K562 (cell line): ENCODE measurements around the gene NRG3.

ENCODE experiments used
- CBX2 ChIP-seq: fragments of 200-600 bp; sonication (generic); IDR thresholded peaks from one replicate; pipeline ENCODE4 v1.6.1; 2012; ENCODE audit warnings: mild to moderate bottlenecking, low read length, inconsistent platforms; ENCODE audit not compliant: insufficient read depth, poor library complexity, severe bottlenecking
- CTCF ChIP-seq, 3 experiments: IDR thresholded peaks in 2 of 3; conservative IDR thresholded peaks in 1 of 3; 2 replicates each; pipeline ENCODE4 v1.5.1; 2011 to 2012; ENCODE audit warnings: low read length in 3 of 3, mild to moderate bottlenecking in 3 of 3, control low read depth in 2 of 3, improper control_type of control experiment in 1 of 3, inconsistent platforms in 1 of 3, low read depth in 1 of 3, mixed read lengths in 1 of 3, moderate library complexity in 1 of 3; ENCODE audit not compliant: insufficient read depth in 2 of 3
- HDGF ChIP-seq: fragments of 450-650 bp; IDR thresholded peaks from 2 replicates; pipeline ENCODE4 v1.6.1; 2016
- JUN ChIP-seq, 2 experiments: sonication (generic) in 1 of 2; formaldehyde crosslinking in 1 of 2; IDR thresholded peaks; 2 replicates each; pipeline versions ENCODE4 v1.6.1 to v1.8.0; 2012 to 2022; ENCODE audit warnings: borderline replicate concordance in 2 of 2, mild to moderate bottlenecking in 2 of 2, improper control_type of control experiment in 1 of 2, low read depth in 1 of 2, low read length in 1 of 2, missing genetic modification reagents in 1 of 2
- MYC ChIP-seq, 2 experiments: fragments of 250-450 bp in 1 of 2; sonication (Bioruptor Pico) in 1 of 2; IDR thresholded peaks; 2 replicates each; pipeline versions ENCODE4 v1.5.1 to v1.6.1; 2012 to 2021; ENCODE audit warnings: low read depth in 2 of 2, borderline replicate concordance in 1 of 2, improper control_type of control experiment in 1 of 2, low read length in 1 of 2, mild to moderate bottlenecking in 1 of 2, moderate library complexity in 1 of 2
- NRF1 ChIP-seq, 2 experiments: fragments of 450-650 bp; IDR thresholded peaks in 1 of 2; conservative IDR thresholded peaks in 1 of 2; 2 replicates each; pipeline ENCODE4 v1.6.1; 2014; ENCODE audit warnings: mild to moderate bottlenecking in 2 of 2
- PRMT5 ChIP-seq: sonication (generic); formaldehyde crosslinking; IDR thresholded peaks from 2 replicates; pipeline ENCODE4 v1.5.0; 2020; ENCODE audit warnings: missing genetic modification reagents
- SMARCC2 ChIP-seq: fragments of 450-650 bp; IDR thresholded peaks from 2 replicates; pipeline ENCODE4 v1.6.1; 2017; ENCODE audit warnings: antibody characterized with exemption, moderate library complexity, mild to moderate bottlenecking, low read depth
- TARDBP ChIP-seq: fragments of 450-650 bp; IDR thresholded peaks from 2 replicates; pipeline ENCODE4 v1.6.1; 2016
- TCF7 ChIP-seq: sonication (generic); IDR thresholded peaks from 2 replicates; pipeline ENCODE4 v1.6.1; 2016; ENCODE audit warnings: antibody characterized with exemption, borderline replicate concordance
- TF ChIP-seq, protein P1 (sequence below), 2 experiments: fragments of 450-650 bp; IDR thresholded peaks; 2 replicates each; pipeline ENCODE4 v1.6.1; 2016; ENCODE audit warnings: mild to moderate bottlenecking in 2 of 2, borderline replicate concordance in 1 of 2, low read depth in 1 of 2, moderate library complexity in 1 of 2

DNA sequence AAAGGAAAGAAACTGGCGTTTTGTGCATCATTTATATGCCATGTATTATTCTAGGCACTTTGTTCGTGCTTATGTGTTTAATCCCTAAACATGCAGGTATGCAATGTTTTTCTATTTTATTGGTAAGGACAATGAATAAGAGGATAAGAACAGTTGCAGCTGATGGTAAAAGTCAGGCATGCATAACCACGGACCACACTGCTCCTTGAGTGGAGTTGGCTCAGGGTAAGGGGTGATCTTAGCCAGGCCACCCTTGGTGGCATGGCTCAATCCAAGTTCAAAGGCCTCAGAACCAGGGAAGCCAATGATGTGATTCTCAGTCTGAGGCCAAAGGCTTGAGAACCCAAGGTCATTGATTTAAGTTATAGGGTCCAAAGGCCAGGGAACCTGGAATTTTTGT is 1068.1 kb downstream of the NRG3 start:
- no peak for TF ChIP-seq CBX2
- TF ChIP-seq NRF1 (conservative IDR thresholded peaks at IDR 0.05 in 1 of 2, IDR thresholded peaks at IDR 0.05 in 1 of 2) = no peak
- no peak for TF ChIP-seq TARDBP
- TF ChIP-seq PRMT5 (CRISPR knock-in tag) = no peak
- no peak for TF ChIP-seq HDGF
- TF ChIP-seq CTCF (IDR thresholded peaks at IDR 0.05 in 2 of 3, conservative IDR thresholded peaks at IDR 0.05 in 1 of 3; ENCODE audit: insufficient read depth in 2 of 3, low read depth in 1 of 3, low read length in 3 of 3) = no peak
- no peak for TF ChIP-seq MYC (IDR thresholded peaks at IDR 0.05; ENCODE audit: low read depth, low read length)
- no peak for TF ChIP-seq MYC (CRISPR knock-in tag; IDR thresholded peaks at IDR 0.05; ENCODE audit: borderline replicate concordance, low read depth)
- no peak for TF ChIP-seq SMARCC2
- TF ChIP-seq, protein P1, sequence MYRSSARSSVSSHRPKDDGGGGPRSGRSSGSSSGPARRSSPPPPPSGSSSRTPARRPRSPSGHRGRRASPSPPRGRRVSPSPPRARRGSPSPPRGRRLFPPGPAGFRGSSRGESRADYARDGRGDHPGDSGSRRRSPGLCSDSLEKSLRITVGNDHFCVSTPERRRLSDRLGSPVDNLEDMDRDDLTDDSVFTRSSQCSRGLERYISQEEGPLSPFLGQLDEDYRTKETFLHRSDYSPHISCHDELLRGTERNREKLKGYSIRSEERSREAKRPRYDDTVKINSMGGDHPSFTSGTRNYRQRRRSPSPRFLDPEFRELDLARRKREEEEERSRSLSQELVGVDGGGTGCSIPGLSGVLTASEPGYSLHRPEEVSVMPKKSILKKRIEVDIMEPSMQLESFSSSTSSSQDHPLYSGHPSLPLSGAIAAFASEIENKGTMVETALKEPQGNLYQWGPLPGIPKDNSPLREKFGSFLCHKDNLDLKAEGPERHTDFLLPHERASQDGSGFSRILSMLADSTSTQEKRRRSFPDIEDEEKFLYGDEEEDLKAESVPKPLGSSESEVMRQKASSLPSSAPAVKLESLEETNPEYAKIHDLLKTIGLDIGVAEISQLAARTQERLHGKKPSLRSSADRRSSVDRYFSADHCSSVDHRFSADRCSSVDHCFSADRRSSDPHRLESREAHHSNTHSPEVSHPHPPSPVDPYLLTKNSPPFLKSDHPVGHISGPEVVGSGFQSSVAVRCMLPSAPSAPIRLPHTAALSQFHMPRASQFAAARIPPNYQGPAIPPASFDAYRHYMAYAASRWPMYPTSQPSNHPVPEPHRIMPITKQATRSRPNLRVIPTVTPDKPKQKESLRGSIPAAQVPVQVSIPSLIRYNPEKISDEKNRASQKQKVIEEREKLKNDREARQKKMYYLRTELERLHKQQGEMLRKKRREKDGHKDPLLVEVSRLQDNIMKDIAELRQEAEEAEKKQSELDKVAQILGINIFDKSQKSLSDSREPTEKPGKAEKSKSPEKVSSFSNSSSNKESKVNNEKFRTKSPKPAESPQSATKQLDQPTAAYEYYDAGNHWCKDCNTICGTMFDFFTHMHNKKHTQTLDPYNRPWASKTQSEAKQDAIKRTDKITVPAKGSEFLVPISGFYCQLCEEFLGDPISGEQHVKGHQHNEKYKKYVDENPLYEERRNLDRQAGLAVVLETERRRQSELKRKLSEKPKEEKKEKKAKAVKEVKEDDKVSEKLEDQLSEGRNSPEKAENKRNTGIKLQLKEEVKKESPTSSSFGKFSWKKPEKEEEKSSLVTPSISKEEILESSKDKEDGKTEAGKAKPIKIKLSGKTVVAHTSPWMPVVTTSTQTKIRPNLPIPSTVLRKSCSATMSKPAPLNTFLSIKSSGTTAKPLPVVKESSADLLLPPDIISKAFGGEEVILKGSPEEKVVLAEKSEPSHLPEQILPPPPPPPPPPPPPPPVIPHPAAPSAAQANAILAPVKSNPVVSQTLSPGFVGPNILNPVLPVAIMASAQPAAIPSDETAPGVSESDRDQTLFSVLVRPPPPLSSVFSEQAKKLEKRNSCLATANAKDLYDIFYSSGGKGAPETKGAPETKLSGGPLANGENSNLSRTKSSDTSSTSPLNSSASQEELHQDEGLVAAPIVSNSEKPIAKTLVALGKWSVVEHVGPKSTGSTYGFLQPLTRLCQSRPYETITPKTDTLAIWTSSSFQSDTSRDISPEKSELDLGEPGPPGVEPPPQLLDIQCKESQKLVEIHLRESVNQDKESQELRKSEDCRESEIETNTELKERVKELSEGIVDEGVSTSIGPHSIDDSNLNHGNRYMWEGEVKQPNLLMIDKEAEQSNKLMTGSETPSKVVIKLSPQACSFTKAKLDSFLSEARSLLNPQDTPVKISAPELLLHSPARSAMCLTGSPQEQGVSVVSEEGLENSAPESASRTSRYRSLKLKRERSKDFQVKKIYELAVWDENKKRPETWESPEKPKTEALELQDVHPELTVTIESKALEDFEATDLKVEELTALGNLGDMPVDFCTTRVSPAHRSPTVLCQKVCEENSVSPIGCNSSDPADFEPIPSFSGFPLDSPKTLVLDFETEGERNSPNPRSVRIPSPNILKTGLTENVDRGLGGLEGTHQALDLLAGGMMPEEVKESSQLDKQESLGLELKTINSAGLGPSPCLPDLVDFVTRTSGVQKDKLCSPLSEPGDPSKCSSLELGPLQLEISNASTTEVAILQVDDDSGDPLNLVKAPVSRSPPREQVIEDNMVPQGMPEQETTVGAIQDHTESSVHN (IDR thresholded peaks at IDR 0.05; ENCODE audit: borderline replicate concordance in 1 of 2, low read depth in 1 of 2) = no peak
- TF ChIP-seq JUN (IDR thresholded peaks at IDR 0.05; ENCODE audit: borderline replicate concordance, low read depth, low read length) = no peak
- TF ChIP-seq JUN (CRISPR knock-in tag; IDR thresholded peaks at IDR 0.05; ENCODE audit: borderline replicate concordance) = no peak
- TF ChIP-seq TCF7 = no peak
